ENCODE results near the gene ONECUT2.

ONECUT2 gene

GRCh38 chr18:57431467-57432080, 3.6 kb upstream of the ONECUT2 start:
- no peak for DNase-seq (ENCODE audit: low read depth in 3 of 3)

DNA sequence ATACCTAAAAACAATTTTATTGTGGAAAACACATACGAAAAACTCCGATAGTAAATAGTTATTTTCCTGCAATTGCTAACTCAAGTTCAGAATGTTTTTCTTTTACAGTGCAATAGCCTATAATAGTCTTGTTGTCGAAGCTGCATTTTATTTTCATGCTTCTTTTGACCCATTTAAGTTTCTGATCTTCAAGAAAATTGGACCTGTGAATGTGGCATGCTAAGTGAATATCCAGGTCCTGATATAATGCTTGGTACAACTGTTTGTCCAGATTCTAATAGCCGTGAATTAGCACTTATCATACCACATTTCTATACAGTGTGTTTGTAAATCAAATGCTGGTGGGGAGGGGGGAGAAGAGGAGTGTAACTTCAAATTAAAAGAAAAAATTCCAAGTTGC, 3.0 kb upstream of the ONECUT2 start:
- no peak for DNase-seq (ENCODE audit: low read depth in 3 of 3)

- no peak for DNase-seq (ENCODE audit: low read depth in 3 of 3)
These were observed 2.3 kb upstream of the ONECUT2 start for GRCh38 chr18:57432751-57433400.

DNA sequence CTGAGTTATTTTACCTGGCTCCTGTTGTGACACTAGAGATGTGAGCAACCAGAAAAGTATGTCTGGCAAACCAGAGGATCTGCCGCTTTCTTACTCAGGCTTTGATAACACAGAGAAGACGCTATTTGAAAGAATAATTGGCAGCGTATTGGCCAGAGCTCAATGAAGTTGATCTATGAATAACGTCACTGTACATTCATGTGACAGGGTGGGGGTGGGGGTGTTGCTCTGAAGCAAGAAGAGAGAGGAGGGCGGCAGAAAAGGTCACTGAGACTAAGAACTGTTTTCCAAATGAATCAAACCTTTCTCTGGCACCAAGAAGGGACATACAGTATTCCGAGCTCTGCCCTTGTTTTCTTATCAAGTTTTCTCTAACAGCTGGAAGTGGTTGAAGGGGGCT, 1.7 kb upstream of the ONECUT2 start:
- DNase-seq (ENCODE audit: low read depth in 3 of 3) = no peak

- DNase-seq (ENCODE audit: low read depth in 3 of 3) = no peak
These were observed 1.1 kb upstream of the ONECUT2 start for GRCh38 chr18:57433934-57434535.

DNA sequence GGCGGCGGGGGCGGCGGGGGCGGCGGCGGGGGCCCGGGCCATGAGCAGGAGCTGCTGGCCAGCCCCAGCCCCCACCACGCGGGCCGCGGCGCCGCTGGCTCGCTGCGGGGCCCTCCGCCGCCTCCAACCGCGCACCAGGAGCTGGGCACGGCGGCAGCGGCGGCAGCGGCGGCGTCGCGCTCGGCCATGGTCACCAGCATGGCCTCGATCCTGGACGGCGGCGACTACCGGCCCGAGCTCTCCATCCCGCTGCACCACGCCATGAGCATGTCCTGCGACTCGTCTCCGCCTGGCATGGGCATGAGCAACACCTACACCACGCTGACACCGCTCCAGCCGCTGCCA, 644 bp downstream of the ONECUT2 start:
- DNase-seq (ENCODE audit: low read depth in 3 of 3) = no peak

DNA sequence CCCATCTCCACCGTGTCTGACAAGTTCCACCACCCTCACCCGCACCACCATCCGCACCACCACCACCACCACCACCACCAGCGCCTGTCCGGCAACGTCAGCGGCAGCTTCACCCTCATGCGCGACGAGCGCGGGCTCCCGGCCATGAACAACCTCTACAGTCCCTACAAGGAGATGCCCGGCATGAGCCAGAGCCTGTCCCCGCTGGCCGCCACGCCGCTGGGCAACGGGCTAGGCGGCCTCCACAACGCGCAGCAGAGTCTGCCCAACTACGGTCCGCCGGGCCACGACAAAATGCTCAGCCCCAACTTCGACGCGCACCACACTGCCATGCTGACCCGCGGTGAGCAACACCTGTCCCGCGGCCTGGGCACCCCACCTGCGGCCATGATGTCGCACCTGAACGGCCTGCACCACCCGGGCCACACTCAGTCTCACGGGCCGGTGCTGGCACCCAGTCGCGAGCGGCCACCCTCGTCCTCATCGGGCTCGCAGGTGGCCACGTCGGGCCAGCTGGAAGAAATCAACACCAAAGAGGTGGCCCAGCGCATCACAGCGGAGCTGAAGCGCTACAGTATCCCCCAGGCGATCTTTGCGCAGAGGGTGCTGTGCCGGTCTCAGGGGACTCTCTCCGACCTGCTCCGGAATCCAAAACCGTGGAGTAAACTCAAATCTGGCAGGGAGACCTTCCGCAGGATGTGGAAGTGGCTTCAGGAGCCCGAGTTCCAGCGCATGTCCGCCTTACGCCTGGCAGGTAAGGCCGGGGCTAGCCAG, 1.2 kb downstream of the ONECUT2 start:
- no peak for DNase-seq (ENCODE audit: low read depth in 3 of 3)

DNA sequence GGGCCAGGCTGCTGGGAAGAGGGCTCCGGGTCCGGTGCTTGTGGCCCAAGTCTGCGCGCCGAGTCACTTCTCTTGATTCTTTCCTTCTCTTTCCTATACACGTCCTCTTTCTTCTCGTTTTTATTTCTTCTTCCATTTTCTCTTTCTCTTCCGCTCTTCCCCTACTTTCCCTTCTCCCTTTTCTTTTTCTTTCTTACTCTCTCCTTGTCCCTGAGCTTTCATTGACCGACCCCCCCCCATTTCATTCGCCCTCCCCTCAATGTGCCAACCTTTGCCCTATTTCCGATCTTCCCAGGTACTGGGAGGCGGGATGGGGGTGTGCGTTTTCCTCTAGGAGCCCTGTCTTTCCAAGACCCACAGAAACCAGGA, 1.8 kb downstream of the ONECUT2 start:
- DNase-seq (ENCODE audit: low read depth in 3 of 3) = no peak

DNA sequence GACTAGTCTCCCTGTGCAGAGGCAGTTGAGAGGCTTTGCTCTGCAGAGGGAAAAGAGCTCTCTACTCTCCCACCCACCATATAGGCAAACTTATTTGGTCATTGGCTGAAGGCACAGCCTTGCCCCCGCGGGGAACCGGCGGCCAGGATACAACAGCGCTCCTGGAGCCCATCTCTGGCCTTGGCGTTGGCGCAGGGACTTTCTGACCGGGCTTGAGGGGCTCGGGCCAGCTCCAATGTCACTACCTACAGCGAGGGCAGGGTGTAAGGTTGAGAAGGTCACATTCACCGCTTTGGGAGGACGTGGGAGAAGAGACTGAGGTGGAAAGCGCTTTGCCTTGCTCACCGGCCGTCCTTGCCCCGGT, 2.2 kb downstream of the ONECUT2 start:
- no peak for DNase-seq (ENCODE audit: low read depth in 3 of 3)

GRCh38 chr18:57437766-57438671, 2.8 kb downstream of the ONECUT2 start:
- DNase-seq (ENCODE audit: low read depth in 3 of 3) = peak; percentile 60 to 77 (median 75)

- DNase-seq (ENCODE audit: low read depth in 3 of 3) = no peak
These were observed 3.8 kb downstream of the ONECUT2 start for GRCh38 chr18:57438743-57439608.

DNA sequence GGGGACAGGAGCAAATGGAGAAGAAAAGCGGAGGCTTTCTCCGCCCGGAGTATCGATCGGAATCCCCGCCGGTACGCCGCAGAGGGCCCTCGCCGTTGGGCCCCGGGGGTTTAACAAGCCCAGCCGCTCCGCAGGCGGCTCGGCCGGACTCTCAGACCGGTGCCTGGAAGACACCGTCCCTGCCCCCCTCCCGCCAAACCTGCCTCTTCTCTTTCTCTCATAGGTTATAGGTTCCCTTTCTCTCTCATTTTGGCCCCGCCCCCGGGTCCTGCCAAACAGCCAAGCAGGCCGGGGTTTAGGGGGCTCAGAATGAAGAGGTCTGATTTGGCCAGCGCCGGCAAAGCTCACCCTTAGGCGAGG, 4.4 kb downstream of the ONECUT2 start:
- no peak for DNase-seq (ENCODE audit: low read depth in 3 of 3)

DNA sequence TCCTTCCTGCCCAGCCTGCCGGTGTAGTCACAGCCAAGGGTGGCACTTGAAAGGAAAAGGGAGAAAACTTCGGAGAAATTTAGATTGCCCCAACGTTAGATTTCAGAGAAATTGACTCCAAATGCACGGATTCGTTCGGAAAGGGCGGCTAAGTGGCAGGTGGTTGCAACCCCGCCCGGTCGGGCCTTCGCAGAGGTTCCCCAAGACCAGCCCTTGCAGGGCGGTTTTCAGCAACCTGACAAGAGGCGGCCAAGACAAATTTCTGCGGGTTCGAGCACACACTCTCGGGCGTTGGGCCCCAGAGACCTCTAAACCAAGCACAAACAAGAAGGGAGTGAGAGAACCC, 4.8 kb downstream of the ONECUT2 start:
- no peak for DNase-seq (ENCODE audit: low read depth in 3 of 3)

GRCh38 chr18:57440331-57441070, 5.3 kb downstream of the ONECUT2 start:
- DNase-seq (ENCODE audit: low read depth in 3 of 3) = no peak

- no peak for DNase-seq (ENCODE audit: low read depth in 3 of 3)
These were observed 6.1 kb downstream of the ONECUT2 start for GRCh38 chr18:57441071-57441794.

- no peak for DNase-seq (ENCODE audit: low read depth in 3 of 3)
These were observed 8.1 kb downstream of the ONECUT2 start for GRCh38 chr18:57443247-57443646.

GRCh38 chr18:57443702-57444101, 8.5 kb downstream of the ONECUT2 start:
- no peak for DNase-seq (ENCODE audit: low read depth in 3 of 3)

- DNase-seq (ENCODE audit: low read depth in 3 of 3) = no peak
These were observed 9.2 kb downstream of the ONECUT2 start for GRCh38 chr18:57444301-57444759.

- DNase-seq (ENCODE audit: low read depth in 3 of 3) = no peak
These were observed 10.5 kb downstream of the ONECUT2 start for GRCh38 chr18:57445488-57446319.
